Measurements from ENCODE around the gene RABAC1.

- TF ChIP-seq CTCF (conservative IDR thresholded peaks at IDR 0.05) = no peak
- no peak for TF ChIP-seq ZFX (IDR thresholded peaks at IDR 0.05)
These were observed 25.8 kb upstream of the RABAC1 start for GRCh38 chr19:41984961-41985360.
